Trophoblast cell (in vitro differentiated cells and primary cell): ENCODE results near the gene SOWAHC.

Experiments used
- DNase-seq, 2 donors: peaks; one replicate each; pipeline ENCODE4 v3.0.0-alpha.2; 2016
- H2AFZ ChIP-seq: 2 replicates; pipeline ENCODE4 v1.6.1; 2013; ENCODE audit warnings: low read length, moderate library complexity, mild to moderate bottlenecking; ENCODE audit not compliant: insufficient read depth, poor library complexity
- H2AK5ac ChIP-seq: 2 replicates; pipeline ENCODE4 v1.6.1; 2013; ENCODE audit warnings: mild to moderate bottlenecking, low read length
- H2BK120ac ChIP-seq: 2 replicates; pipeline ENCODE4 v1.6.1; 2013; ENCODE audit warnings: low read length, mild to moderate bottlenecking, moderate library complexity; ENCODE audit not compliant: insufficient read depth, poor library complexity
- H2BK12ac ChIP-seq: 2 replicates; pipeline ENCODE4 v1.6.1; 2013; ENCODE audit warnings: mild to moderate bottlenecking, low read length, moderate library complexity
- H2BK5ac ChIP-seq: 2 replicates; pipeline ENCODE4 v1.6.1; 2013; ENCODE audit warnings: low read length, low read depth, moderate library complexity, mild to moderate bottlenecking; ENCODE audit not compliant: poor library complexity
- H3K14ac ChIP-seq: 2 replicates; pipeline ENCODE4 v1.6.1; 2013; ENCODE audit warnings: mild to moderate bottlenecking, low read length
- H3K18ac ChIP-seq: 2 replicates; pipeline ENCODE4 v1.6.1; 2013; ENCODE audit warnings: mild to moderate bottlenecking, low read length
- H3K23ac ChIP-seq: 2 replicates; pipeline ENCODE4 v1.6.1; 2013; ENCODE audit warnings: low read length
- H3K27ac ChIP-seq: 2 replicates; pipeline ENCODE4 v1.5.1; 2013; ENCODE audit warnings: low read depth, mild to moderate bottlenecking, inconsistent platforms, low read length, moderate library complexity
- H3K27me3 ChIP-seq: 2 replicates; pipeline ENCODE4 v1.6.1; 2013; ENCODE audit warnings: inconsistent platforms, mild to moderate bottlenecking, low read length, moderate library complexity; ENCODE audit not compliant: insufficient read depth
- H3K36me3 ChIP-seq, 2 experiments: 1 replicate in 1 of 2; 2 replicates in 1 of 2; pipeline ENCODE4 v1.6.1; 2013; ENCODE audit warnings: low read length in 2 of 2, mild to moderate bottlenecking in 2 of 2, moderate library complexity in 1 of 2; ENCODE audit not compliant: insufficient read depth in 2 of 2, control insufficient read depth in 1 of 2
- H3K4ac ChIP-seq: 2 replicates; pipeline ENCODE4 v1.6.1; 2013; ENCODE audit warnings: low read depth, mild to moderate bottlenecking, low read length, moderate library complexity
- H3K4me1 ChIP-seq, 2 experiments: 1 replicate in 1 of 2; 2 replicates in 1 of 2; pipeline ENCODE4 v1.6.1; 2013; ENCODE audit warnings: low read length in 2 of 2, mild to moderate bottlenecking in 2 of 2, moderate library complexity in 1 of 2; ENCODE audit not compliant: insufficient read depth in 2 of 2, control insufficient read depth in 1 of 2
- H3K4me2 ChIP-seq: 2 replicates; pipeline ENCODE4 v1.6.1; 2013; ENCODE audit warnings: inconsistent platforms, mild to moderate bottlenecking, low read length, moderate library complexity
- H3K4me3 ChIP-seq: 2 replicates; pipeline ENCODE4 v1.5.1; 2013; ENCODE audit warnings: mild to moderate bottlenecking, low read depth, low read length, inconsistent platforms
- H3K79me1 ChIP-seq: one replicate; pipeline ENCODE4 v1.6.1; 2013; ENCODE audit warnings: low read length
- H3K79me2 ChIP-seq: 2 replicates; pipeline ENCODE4 v1.6.1; 2013; ENCODE audit warnings: low read length, mild to moderate bottlenecking; ENCODE audit not compliant: control insufficient read depth, insufficient read depth, poor library complexity
- H3K9ac ChIP-seq: 2 replicates; pipeline ENCODE4 v1.6.1; 2013; ENCODE audit warnings: mild to moderate bottlenecking, low read length
- H3K9me3 ChIP-seq: 2 replicates; pipeline ENCODE4 v1.6.1; 2013; ENCODE audit warnings: low read depth, mild to moderate bottlenecking, control low read depth, inconsistent platforms, low read length; ENCODE audit not compliant: insufficient read depth
- H4K12ac ChIP-seq: 2 replicates; pipeline ENCODE4 v1.6.1; 2013; ENCODE audit warnings: low read depth, mild to moderate bottlenecking, low read length, moderate library complexity
- H4K8ac ChIP-seq: 2 replicates; pipeline ENCODE4 v1.6.1; 2013; ENCODE audit warnings: low read depth, mild to moderate bottlenecking, low read length, moderate library complexity
- H4K91ac ChIP-seq: one replicate; pipeline ENCODE4 v1.6.1; 2013; ENCODE audit warnings: low read depth, mild to moderate bottlenecking, low read length, moderate library complexity
- WGBS: extraction: QIAGEN DNeasy Blood & Tissue Kit; methylation state at CpG from one replicate; pipeline ENCODE4 v1.1.7; 2013; ENCODE audit warnings: missing lambda C conversion rate; ENCODE audit not compliant: insufficient read length, insufficient coverage; ENCODE audit errors: extremely low coverage; 5-methylcytosine and 5-hydroxymethylcytosine counted together

The SOWAHC gene

GRCh38 chr2:109648041-109648527 lies 33.9 kb downstream of the SOWAHC start:
- no CpG with 5 or more reads among the region's 8 CpGs for WGBS

GRCh38 chr2:109649736-109650695 lies 35.9 kb downstream of the SOWAHC start:
- H2BK12ac ChIP-seq: peak overlapping the region; percentile 89
- peak overlapping the region; percentile 14 for H3K14ac ChIP-seq
- no peak overlapping the region for H3K23ac ChIP-seq
- peaks cover 2% of the 10 kb centered on the region for H3K9me3 ChIP-seq
- peak; percentile 17 to 76 for DNase-seq
- peak overlapping the region; percentile 70 for H2BK120ac ChIP-seq
- H3K18ac ChIP-seq: no peak overlapping the region
- no CpG with 5 or more reads among the region's 14 CpGs for WGBS
- no peak overlapping the region for H4K91ac ChIP-seq
- peak overlapping the region; percentile 26 for H2BK5ac ChIP-seq
- H3K4me2 ChIP-seq: no peak overlapping the region
- H3K4me3 ChIP-seq: no peak overlapping the region
- H3K4ac ChIP-seq: no peak overlapping the region
- peaks cover 17 to 21% of the 10 kb centered on the region in 2 experiments for H3K4me1 ChIP-seq
- H3K36me3 ChIP-seq: no peaks in the 10 kb centered on the region
- no peaks in the 10 kb centered on the region for H3K27me3 ChIP-seq
- no peak overlapping the region for H4K8ac ChIP-seq
- peaks cover 6% of the 10 kb centered on the region for H3K79me2 ChIP-seq
- H2AFZ ChIP-seq: peak overlapping the region; percentile 3
- no peak overlapping the region for H4K12ac ChIP-seq
- H3K9ac ChIP-seq: no peak overlapping the region
- no peak overlapping the region for H3K27ac ChIP-seq
- peak overlapping the region; percentile 64 for H2AK5ac ChIP-seq
- peaks cover 26% of the 10 kb centered on the region for H3K79me1 ChIP-seq

More at GRCh38 chr2:109648041-109648527, 33.9 kb downstream of the SOWAHC start:
- H3K79me2 ChIP-seq: peaks cover 7% of the 10 kb centered on the region
- DNase-seq: peak; percentile 50 to 73
- peak overlapping the region; percentile 33 for H2BK120ac ChIP-seq
- no peaks in the 10 kb centered on the region for H3K36me3 ChIP-seq
- H3K27ac ChIP-seq: peak overlapping the region; percentile 74
- H3K4me2 ChIP-seq: no peak overlapping the region
- peak overlapping the region; percentile 8 for H3K18ac ChIP-seq
- peak overlapping the region; percentile 23 for H4K8ac ChIP-seq
- H3K27me3 ChIP-seq: no peaks in the 10 kb centered on the region
- peak overlapping the region; percentile 13 for H3K14ac ChIP-seq
- peak overlapping the region; percentile 65 for H4K91ac ChIP-seq
- H2AK5ac ChIP-seq: no peak overlapping the region
- peaks cover 19 to 24% of the 10 kb centered on the region in 2 experiments for H3K4me1 ChIP-seq
- no peak overlapping the region for H3K4me3 ChIP-seq
- H2BK12ac ChIP-seq: peak overlapping the region; percentile 63
- H3K23ac ChIP-seq: no peak overlapping the region
- peaks cover 2% of the 10 kb centered on the region for H3K9me3 ChIP-seq
- H3K9ac ChIP-seq: no peak overlapping the region
- H3K4ac ChIP-seq: no peak overlapping the region
- H3K79me1 ChIP-seq: peaks cover 35% of the 10 kb centered on the region
- peak overlapping the region; percentile 55 for H2BK5ac ChIP-seq
- peak overlapping the region; percentile 48 for H2AFZ ChIP-seq
- H4K12ac ChIP-seq: no peak overlapping the region

GRCh38 chr2:109654326-109655050 lies 40.3 kb downstream of the SOWAHC start:
- no peaks in the 10 kb centered on the region for H3K36me3 ChIP-seq
- no peak overlapping the region for H3K23ac ChIP-seq
- peaks cover 5% of the 10 kb centered on the region for H3K9me3 ChIP-seq
- H4K8ac ChIP-seq: no peak overlapping the region
- no peak overlapping the region for H3K4me2 ChIP-seq
- no peak overlapping the region for H2BK12ac ChIP-seq
- no peak overlapping the region for H2BK120ac ChIP-seq
- H2BK5ac ChIP-seq: no peak overlapping the region
- H4K12ac ChIP-seq: no peak overlapping the region
- no peak overlapping the region for H2AK5ac ChIP-seq
- no peak overlapping the region for H3K4ac ChIP-seq
- no peak overlapping the region for H3K4me3 ChIP-seq
- no peak overlapping the region for H3K18ac ChIP-seq
- no peak overlapping the region for H3K14ac ChIP-seq
- peaks cover 0 to 8% of the 10 kb centered on the region in 2 experiments for H3K4me1 ChIP-seq
- peak in 1 of 2 donors; percentile 56 for DNase-seq
- WGBS: no CpG with 5 or more reads among the region's 8 CpGs
- H4K91ac ChIP-seq: no peak overlapping the region
- peaks cover 4% of the 10 kb centered on the region for H3K79me1 ChIP-seq
- no peaks in the 10 kb centered on the region for H3K79me2 ChIP-seq
- H3K27ac ChIP-seq: no peak overlapping the region
- no peak overlapping the region for H2AFZ ChIP-seq
- H3K9ac ChIP-seq: no peak overlapping the region
- H3K27me3 ChIP-seq: no peaks in the 10 kb centered on the region

GRCh38 chr2:109655287-109655686 lies 41.1 kb downstream of the SOWAHC start:
- Histone ChIP-seq H3K23ac (no peak overlapping the region), H2BK120ac (no peak overlapping the region), H3K9ac (no peak overlapping the region), H4K8ac (no peak overlapping the region), H3K27ac (no peak overlapping the region), H4K12ac (no peak overlapping the region), H2BK5ac (no peak overlapping the region), H3K36me3 (no peaks in the 10 kb centered on the region), H3K4me3 (no peak overlapping the region), H3K4ac (no peak overlapping the region), H4K91ac (no peak overlapping the region), H3K18ac (no peak overlapping the region), H3K4me2 (no peak overlapping the region), H2AK5ac (no peak overlapping the region), H3K9me3 (peaks cover 5% of the 10 kb centered on the region), H3K14ac (no peak overlapping the region), H3K4me1 (peaks cover 3 to 5% of the 10 kb centered on the region in 2 experiments), H2BK12ac (peak overlapping the region; percentile 52), H3K27me3 (no peaks in the 10 kb centered on the region), H3K79me1 (peaks cover 3% of the 10 kb centered on the region), H2AFZ (no peak overlapping the region), H3K79me2 (no peaks in the 10 kb centered on the region)
- WGBS: no CpG with 5 or more reads among the region's 3 CpGs
- DNase-seq: no peak
